HG03575 (cell line): ENCODE data around the gene CPNE8.

Experiments
- ATAC-seq: cut with Tn5 transposase; IDR thresholded peaks from one replicate; pipeline ENCODE4 v1.9.1; 2021; ENCODE audit not compliant: unreplicated experiment, insufficient number of reproducible peaks, low FRiP score; ENCODE audit errors: extremely low read depth

Gene CPNE8

DNA sequence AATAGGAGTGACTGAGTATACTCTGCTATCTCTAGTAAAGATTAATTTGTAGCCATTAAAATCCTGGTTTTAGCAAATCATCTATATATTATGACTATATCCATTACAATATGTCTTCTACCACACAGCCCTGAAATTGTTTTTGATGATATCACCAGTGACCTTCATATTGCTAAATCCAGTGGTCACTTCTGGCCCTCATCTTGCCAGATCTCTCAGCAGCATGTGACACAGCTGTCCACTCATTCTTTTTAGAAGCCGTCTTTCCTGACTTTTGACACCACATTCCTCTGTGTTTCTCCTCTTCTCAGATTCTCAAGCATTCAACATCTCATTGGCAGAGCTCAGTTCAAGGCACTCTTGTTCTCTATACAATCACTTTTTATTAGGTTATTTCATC lies 54.9 kb downstream of the CPNE8 start:
- no peak for ATAC-seq

GRCh38 chr12:38847247-38847646 lies 58.1 kb downstream of the CPNE8 start:
- no peak for ATAC-seq

DNA sequence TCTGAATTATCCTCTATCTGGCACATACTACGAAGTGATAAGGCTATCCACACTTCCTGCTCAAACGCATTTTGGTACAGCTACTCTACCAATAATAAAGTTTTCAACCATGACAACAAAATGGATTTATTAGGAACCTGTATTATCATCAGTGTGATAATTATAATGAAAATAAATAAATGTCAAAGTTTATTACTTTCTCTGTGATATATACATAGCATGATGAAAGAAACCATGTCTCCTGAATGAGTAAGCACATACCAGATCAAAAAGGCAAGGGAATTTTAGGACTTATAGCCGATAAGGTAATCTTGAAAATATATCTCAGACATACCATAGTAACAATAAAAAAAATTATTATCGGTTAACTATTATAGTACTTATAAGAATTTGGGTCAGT lies 61.1 kb downstream of the CPNE8 start:
- no peak for ATAC-seq

DNA sequence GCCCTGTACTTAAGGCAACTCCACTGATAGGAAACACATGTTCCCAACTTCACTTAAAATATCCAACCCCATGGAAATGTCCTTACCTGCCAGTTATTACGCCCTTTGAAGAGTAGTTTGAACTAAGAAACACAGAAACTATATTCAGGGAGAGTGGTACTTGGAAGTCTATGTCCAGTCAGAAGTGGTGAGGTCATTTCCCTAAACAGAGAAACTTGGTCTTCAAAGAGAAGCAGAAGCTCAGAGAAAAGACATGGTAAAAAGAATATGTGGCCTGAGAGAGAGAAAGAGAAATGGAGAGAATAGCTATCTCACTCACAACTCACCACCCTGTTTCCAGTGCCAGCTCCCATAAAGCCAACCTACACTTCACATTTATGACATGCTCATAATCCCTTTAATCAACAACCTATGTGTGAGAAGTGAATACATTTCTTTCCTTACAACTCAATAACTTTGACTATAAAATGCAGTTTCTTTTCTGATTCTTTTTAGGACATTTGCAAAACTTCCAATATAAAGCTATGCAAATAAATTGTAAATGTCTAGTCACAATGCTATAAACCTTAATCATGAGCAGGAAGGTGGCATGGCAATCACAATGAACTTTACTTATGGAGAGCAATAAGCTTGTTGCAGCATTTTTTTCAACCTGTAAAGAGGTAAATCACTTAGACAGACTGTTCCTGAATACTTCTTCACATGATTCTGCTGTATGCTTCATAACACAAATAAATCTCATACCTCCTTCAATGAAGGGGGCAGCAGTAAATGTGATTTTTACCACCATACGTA lies 67.1 kb downstream of the CPNE8 start:
- no peak for ATAC-seq

GRCh38 chr12:38831715-38832114 lies 73.7 kb downstream of the CPNE8 start:
- ATAC-seq, result no peak

DNA sequence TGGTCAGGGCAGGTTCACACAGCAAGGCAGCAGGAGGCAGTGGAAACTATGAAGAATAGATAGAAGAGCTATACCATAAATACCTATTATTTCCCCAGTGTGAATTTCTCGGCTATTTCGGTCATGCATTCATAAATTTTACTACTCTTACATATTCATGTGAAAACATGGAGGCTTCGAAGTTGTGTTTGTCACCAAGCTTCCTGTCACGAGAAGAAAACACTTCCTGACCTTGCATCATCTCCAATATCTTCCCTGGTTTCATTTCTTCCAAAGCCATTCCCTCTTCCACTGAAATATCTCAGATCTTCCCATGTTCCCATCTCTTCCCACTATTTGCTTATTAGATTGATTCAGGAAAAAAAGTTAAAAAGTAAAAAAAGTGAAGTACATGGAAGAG lies 80.4 kb downstream of the CPNE8 start:
- ATAC-seq, result no peak

DNA sequence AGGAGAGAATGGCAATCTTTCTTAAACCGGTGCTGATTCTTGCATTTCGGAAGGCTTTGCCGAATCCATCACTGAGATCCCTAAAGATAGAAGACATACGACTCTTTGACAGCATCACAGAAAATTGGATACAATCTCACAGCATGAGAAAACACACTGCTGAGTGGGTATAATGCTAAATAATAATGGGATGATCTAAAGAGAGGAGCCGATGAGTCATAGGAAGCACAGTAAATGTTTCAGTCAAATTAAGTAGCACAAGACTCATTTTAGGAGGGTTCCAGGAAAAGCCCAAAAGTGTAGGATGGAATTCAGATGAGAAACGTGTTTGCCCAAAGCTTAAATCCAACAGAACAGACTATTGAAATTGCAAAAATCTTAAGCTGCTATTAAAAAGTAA lies 81.7 kb downstream of the CPNE8 start:
- no peak for ATAC-seq

- ATAC-seq, result no peak
Measured at GRCh38 chr12:38823314-38823713, 82.1 kb downstream of the CPNE8 start.

GRCh38 chr12:38817942-38818341 lies 87.4 kb downstream of the CPNE8 start:
- no peak for ATAC-seq

DNA sequence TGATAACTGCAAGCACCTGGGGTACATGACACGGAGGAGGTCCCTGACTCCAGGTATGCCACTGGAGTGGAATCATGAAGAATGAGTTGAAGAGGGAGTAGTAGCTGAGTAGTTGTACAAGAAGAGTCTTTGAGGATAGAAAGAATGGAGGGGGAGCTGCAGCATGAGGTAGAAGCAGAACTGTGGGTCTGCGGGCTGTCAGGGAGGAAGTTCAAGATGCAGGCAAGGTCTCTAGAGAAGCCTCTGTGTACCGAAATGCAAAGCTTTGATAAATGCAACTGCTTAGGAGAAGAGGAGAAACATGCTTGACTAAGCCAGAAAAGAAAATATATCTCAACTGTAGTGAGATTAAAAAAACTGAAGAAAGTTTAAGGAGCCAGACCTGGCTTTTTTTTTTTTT lies 91.5 kb downstream of the CPNE8 start:
- ATAC-seq, result no peak

DNA sequence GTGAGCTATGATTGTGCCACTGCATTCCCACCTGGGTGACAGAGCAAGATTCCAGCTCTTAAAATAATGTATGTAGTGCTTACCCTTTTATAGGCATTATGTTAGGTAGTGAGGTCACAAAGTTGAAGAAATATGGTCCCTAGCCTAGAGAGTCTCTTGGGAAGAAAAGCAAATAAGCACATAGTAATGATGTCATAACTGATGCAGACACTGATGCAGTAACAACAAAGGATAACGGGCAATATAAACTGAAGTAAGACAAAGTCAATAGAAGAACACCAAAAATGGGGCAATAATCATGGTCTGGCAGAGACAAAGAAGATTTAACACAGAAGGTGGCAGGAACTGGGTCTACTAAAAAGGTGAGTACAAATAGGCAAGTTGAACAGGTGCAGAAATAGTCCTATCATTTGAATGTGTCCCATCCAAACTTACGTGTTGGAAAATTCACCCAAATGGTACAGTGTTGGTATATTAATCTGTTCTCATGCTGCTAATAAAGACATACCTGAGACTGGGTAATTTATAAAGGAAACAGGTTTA lies 93.5 kb downstream of the CPNE8 start:
- ATAC-seq, result no peak

- no peak for ATAC-seq
Measured at GRCh38 chr12:38809832-38810231, 95.6 kb downstream of the CPNE8 start.

- no peak for ATAC-seq
Measured at GRCh38 chr12:38788106-38788505, 117.3 kb downstream of the CPNE8 start.

GRCh38 chr12:38785381-38785780 lies 120.0 kb downstream of the CPNE8 start:
- ATAC-seq, result no peak

- ATAC-seq, result no peak
Measured at GRCh38 chr12:38783304-38783703, 122.1 kb downstream of the CPNE8 start.

GRCh38 chr12:38782359-38782758 lies 123.0 kb downstream of the CPNE8 start:
- ATAC-seq, result no peak

DNA sequence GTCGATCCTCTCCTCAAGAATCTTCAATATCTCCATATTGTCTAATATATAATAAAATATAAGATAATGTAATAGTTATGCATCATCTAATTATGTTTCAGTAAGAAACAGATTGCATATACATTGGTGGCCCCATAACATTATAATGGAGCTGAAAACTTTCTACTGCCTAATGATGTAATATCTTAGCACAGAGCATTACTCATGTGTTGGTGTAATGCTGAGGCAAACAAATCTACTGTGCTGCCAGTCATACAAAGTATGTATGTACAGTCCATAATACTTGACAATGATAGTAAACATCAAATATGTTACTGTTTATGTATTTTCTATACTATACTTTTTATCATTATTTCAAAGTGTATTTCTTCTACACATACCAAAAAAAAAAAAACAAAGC lies 128.7 kb downstream of the CPNE8 start:
- no peak for ATAC-seq

DNA sequence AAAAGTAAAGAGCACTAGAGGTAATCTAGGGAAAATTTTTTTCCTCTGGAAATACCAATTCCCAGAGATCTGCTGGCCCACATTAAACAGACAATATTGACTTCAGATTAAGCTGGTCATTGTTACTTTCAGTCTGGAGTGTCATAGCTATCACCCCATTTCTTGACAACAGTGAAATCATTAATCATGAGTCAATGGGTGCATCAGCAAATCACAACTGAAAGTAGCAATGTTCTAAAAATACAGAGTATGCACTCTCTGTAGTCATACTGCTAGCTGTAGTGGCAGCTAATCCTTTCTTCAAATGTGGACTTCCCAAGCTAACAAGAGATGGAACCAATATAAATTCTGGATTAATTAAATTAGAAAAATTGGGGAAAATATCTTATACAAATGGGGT lies 129.9 kb downstream of the CPNE8 start:
- ATAC-seq, result peak; percentile 90

DNA sequence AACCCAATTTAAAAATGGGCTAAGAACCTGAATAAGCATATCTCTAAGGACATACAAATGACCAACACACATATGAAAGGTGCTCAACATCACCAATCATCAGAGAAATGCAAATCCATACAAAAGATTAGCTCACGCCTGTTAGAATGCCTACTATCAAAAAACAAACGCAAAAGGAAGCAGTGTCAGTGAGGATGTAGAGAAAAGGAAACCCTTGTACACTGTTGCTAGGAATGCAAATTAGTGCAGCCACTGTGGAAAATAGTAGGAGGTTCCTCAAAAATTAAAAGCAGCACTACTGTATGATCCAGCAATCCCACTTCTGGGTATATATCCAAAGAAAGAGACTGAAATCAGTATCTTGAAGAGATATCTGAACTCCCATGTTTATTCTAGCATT lies 133.0 kb downstream of the CPNE8 start:
- ATAC-seq, result no peak

DNA sequence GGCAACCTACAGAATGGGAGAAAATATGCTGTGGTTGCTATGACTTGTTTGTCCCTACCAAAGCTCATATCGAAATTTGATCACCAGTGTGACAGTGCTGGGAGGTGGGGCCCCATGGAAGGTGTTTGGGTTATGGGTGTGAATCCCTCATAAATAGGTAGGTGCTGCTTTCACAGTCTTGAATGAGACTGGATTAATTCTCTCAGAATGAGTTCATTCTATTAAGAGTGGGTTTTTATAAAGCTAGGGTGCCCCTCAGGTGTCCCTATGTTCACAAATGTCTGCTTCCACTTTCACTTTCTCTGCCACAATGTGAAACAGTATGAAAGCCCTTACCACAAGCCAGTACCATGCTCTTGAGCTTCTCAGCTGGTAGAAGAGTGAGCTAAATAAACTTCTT lies 133.5 kb downstream of the CPNE8 start:
- ATAC-seq, result peak; percentile 59
